ENCODE measurements around the gene SBNO2.

SBNO2 gene

DNA sequence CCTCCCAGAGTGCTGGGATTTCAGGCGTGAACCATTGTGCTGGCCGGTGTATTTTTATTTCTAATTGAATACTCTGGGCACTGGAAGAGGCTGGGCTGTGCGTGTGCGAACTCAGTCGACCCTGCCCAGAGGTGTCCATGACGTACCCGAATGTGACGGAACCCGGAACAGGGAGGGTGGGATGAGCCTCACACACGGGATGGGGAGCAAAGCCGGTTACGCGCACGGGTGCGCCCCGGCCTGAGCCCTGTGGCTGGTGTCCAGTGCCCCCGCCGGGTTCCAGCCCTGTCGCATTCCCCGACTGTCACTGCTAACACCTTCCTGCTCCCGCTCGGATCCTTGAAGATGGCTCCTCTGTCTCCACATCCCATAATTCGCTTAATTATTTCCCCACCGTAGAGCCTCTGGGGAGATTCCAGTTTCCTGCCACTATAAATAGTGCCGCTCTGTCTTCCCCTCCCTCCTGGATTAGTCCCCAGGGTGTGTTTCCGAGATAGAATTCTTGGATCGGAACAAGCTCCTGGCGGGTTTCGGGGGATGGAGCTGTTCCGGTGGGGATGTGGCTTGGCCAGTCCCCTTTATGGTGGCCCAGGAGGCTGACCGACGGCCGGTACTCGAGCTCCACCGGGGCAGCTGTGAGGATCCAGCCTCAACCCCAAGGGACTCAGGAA, 22.0 kb downstream of the SBNO2 start:
- DNase-seq, result no peak

DNA sequence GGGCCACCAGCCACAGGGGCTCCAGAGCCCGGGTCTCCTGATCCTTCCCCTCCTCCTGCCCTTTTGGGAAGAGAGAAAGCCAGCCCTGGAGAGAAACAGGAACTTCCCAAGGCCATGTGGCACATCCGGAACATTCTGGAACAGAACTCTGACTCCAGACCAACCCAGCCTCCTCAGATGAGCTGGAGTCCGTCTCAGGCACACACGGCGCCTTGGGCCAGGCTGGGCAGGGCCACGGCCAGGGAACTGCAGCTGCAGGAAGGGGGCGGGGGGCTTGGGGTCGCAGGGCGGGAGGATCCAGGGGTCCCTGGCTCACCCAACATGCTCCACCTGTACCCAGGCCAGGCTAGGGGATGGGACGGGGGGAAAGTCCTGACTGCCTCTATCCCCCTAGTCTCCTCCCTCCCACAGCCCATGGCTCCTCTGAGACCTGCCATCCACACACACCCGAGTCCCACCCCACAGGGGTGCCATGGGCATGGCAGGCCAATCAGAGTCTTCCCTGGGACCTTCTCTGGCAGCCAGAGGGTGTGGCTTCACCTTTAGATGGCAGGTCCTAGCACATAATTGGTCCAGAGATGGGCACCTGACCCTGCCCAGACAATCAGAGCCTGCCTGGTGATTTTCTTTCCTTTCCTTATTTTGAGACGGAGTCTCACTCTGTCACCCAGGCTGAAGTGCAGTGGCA, 22.9 kb downstream of the SBNO2 start:
- no peak for DNase-seq

DNA sequence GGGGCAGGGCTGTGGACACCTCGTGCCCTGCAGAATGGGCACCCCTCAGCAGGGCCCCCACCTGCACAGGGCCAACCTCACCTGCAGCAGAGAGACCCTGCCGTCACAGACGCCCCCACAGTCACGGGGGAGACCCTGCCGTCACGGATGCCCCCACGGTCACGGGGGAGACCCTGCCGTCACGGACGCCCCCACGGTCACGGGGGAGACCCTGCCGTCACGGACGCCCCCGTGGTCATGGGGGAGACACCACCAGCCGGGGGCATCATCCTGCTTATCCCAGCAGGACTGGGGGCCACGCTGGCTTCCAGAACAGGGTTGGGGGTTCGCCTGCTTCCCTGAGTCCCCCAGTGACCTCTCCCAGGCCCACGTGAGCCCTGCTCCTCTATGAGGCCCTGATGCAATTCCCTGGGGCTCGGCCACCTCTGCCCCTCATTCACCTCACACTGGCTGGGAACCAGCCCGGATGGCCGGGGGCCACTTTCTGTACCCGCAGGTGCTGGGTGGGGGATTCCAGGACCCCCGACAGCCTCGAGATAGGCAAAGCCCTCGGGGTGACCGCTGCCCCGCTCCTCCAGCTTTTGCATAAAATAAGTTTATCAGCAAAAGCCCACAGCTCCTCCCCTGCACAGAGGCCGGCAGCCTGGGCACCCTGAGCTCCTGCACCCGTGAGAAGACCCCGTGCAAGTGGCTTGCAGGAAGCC, 23.6 kb downstream of the SBNO2 start:
- DNase-seq, result no peak

DNA sequence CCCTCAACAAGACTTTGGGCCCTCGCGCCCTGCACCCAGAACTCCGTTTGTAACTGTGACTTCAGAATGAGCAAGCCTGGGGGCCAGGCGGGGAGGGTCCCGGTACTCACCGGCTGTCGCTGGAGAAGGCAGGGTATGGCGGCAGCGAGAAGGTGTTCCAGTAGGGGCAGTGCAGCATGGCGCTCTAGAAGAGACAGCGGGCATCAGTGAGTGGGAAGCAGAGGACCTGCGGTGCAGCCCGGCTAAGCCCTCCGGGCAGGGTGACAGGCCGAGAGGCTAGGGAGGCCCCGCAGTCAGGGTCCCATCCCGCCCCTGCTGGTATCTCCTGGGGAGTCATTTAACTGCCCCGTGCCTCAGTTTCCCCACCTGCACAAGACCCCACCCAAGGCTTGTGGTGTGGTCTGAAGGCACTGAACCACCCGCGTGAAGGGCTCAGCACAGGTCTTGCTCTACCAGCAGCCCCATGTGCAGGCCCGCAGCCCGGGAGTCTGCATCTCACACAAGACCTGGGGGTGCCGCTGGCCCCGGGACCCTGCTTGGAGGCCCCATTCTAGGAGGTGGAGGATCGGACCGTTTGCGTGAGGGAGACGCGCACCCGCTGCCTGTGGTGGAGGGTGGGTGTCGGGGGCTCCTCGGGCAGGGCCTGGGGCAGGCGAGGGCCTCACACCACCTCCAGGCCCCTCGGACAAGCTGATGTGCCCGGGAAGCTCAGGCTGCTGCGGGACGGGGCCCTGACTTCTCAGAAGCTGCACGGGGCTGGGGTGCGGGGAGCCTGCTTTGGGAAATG, 24.6 kb downstream of the SBNO2 start:
- DNase-seq, result no peak

DNA sequence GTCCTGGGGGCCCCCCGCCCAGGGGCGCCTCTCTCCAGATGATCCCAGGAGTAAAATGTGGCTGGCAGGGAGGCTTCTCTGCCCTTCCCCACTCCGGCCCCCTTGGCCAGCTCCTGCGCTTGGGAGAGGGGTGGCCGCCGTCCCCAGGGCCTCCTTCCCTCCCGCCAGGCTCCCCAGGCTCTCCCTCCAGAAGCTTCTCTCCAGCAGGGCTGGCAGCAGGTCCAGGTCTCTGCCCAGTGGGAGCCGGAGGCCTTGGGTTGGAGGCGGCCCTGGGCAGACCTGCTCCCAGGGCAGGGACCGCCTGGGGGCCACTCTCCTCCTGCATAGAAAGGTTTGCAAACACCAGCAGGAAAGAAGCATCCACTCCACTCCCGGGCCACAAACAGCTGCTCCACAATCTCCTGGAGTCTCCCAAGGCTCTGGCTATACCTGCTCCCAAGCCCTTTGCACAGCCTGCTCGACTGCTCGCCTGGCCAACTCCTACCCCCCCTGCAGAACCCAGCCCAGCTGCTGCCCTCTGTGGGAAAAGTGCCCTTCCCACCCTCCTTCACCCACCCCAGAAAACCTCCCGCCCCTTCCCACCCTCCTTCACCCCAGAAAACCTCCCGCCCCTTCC, 26.0 kb downstream of the SBNO2 start:
- no peak for DNase-seq

DNA sequence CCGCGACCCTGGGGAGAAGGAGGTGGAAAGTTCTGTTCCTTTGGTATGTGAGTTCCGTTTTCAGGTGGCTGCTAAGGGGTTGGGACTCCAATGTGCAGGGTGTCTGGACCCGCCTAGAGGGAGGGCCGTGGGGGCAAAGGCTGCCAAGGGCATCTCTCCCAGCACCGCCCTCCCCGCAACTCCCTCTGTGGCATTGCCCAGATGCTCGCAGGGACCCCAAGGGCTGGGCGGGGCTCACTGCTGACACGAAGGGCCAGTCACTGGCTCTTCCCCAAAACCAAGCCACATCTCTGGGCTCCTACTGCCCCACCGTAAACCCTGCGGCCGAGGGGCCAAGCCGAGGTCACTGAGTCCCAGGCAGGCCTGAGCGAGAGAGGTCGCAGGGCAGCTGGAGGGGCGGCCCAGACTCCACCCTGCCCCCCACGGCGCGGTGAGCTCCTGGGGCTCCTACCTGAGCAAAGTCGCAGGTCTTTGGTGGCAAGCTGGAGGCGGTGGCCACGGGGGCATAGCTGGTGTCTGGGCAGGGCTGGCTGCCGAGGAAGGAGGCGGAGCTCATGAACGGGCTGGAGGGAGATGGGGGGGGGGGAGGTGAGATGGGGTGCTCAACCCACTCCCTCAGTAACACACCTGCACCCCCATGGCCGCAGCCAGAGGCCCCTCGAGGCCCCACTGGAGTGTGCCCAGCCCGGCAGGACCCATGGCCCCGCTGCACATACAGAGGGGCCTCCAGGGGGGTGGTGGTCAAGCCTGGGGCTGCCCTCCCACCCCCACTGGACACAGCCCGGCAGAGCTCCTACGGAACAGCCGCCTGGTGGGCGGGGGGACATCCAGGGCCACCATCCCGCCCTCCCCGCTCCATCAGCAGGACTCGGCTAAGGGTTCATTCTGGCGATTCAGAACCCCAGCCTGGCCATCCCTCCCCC, 26.9 kb downstream of the SBNO2 start:
- no peak for DNase-seq

DNA sequence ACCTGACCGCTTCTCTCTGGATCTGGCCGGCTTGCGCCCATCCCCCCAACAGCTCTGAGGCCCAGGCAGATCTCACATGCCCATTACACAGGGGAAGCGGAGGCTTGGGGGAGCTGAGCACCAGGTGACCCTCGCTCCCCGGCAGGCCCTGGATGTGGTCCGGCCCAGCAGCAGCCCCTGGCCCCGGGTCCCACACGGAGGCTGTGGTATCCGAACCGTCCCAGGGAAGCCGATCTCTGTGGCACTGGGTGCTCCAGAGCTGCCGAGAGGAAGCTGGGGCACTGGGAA, 27.7 kb downstream of the SBNO2 start:
- no peak for DNase-seq

DNA sequence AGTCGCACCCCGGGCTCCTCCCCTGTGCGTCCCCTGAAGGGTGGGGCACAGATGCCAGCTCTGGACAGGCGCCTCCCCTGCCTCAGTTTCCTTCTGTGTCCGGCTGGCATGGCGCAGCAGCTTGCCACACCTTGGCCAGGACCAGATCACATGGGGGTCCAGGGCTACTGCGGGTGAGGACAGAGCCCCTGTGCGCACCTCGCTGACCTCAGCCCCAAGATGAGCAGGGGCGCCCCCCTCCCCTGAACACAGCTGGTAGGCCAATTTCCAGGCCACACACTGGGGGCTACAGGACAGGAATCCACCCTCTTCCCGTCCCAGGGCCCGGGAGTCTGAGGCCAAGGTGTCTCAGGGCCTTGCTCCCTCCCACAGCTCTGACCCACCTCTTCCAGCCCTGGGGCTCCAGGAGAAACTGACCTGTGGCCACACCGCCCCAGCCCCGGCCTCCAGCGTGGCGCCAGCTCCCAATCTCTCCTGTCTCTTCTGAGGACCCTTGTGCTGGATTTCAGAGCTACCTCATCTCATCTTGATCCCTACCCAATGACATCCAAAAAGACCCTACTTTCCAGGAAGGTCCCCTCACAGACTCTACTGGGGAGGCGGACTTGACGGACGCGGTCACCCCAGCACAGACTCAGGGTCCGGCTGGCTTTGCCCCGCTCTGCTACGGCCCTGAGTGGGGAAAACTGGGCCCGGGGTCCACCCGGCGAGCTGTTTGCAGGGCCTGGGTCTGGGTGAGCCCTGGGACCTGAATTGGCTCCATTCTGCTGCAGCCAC, 28.2 kb downstream of the SBNO2 start:
- DNase-seq, result no peak

DNA sequence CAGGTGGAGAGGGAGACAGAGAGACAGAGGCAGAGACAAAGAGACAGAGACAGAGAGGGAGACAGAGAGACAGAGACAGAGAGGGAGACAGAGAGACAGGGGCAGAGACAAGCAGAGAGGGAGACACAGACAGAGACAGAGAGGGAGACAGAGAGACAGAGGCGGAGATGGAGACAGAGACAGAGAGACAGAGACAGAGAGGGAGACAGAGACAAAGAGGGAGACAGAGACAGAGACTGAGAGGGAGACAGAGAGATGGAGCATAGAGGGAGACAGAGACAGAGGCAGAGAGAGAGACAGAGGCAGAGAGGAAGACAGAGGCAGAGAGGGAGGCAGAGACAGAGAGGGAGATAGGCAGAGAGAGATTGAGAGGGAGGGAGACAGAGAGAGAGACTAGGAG, 29.3 kb downstream of the SBNO2 start:
- no peak for DNase-seq

DNA sequence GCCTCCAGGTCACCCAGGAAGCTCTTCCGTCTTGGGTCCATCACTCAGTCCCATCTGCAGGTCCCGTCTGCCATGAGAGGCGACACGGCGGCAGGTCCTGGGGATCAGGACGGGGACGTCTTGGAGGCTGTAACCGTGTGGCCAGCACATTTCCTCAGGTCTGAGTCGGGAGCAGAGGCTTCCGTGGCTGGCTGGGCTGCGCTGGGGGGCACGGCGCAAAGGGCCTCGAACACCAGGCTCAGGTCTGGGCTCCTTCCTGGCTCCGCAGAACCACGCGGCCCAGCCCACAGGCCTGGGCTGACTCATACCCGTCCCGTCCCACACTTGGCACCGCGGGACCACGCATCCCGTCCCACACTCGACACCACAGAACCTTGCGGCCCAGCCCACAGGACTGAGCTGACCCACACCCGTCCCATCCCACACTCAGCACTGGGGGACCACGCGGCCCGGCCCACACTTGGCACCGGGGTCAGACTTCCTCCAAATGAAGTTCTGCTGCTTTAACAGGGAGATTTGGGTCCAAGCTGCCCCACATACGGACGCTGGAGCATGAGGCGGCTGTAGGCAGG, 30.2 kb downstream of the SBNO2 start:
- DNase-seq, result no peak

DNA sequence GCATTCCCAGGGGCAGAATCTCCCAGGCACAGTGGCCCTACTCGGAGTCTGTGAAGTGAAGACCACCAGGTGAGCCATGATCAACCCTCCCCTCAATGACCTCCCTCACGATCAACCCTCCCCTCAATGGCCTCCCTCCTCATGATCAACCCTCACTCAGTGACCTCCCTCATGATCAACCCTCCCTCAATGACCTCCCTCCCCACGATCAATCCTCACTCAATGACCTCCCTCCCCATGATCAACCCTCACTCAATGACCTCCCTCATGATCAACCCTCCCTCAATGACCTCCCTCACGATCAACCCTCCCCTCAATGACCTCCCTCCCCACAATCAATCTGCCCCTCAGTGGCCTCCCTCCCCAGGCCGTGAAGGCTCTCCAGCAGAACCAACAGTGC, 32.1 kb downstream of the SBNO2 start:
- DNase-seq, result no peak

DNA sequence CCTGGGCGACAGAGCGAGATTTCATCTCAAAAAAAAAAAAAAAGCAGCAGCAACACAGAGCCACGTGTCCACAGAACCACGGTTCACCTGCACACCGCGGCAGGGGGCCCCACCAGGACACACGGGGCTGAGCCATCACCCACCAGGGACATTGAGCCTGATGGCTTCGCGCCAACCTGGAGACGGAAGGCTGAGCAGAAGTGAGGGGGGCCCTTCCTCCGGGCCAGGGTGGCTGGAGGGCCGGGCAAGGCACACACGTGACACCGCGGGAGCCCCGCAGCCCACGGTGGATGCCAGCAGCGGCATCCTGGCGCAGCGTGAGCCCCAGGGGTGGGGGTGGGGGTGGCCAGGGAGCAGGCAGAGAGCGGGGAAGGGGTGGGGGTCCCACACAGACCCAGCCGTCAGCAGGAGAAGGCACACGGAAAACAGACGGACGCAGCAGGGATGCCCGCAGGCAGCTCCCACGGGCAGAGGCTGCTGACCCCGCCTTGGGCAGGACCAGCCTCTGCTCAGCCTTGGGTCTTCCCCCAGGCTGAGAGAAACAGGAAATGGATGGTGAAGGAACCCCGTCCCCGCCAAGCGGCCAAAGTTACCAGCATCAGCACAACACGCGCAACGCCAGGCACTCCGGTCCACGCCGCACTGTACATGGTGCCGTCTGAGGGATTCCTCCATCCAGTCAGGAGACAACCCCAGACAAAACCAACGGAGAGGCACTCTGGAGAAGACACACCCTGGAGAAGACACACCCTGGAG, 33.6 kb downstream of the SBNO2 start:
- DNase-seq, result no peak

DNA sequence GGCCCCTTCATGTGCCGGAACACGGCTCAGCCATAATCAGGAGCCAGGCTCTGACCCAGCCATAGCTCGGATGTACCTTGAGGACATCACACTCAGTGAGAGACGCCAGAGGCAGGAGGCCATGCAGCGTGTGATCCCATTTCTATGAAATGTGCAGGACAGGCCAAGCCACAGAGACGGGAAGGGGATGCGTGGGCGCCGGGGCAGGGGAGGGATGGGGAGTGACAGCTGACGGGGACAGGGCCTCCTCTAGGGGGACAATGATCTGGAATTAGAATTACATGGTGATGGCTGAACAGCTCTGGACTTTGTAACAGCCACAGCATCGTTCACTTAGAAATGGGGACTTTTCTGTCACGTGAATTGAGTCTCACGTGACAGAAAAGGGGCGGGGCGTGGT, 34.9 kb downstream of the SBNO2 start:
- DNase-seq, result no peak

DNA sequence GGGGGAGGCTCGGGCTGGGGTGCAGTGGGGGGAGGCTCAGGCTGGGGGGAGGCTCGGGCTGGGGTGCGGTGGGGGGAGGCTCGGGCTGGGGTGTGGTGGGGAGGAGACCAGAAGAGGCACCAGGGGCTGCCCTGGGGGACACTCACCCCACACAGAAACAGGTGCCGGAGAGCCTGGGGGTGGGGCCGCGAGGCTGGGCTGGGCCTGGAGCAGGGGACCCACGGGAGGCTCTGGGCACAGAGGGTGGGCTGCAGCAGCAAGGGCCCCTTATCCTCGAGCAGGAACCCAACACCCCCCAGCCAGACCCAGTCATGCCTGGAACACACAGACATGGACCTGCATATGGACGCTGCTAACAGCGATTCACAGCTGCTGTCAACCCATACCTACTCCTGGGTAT, 35.9 kb downstream of the SBNO2 start:
- DNase-seq, result no peak

DNA sequence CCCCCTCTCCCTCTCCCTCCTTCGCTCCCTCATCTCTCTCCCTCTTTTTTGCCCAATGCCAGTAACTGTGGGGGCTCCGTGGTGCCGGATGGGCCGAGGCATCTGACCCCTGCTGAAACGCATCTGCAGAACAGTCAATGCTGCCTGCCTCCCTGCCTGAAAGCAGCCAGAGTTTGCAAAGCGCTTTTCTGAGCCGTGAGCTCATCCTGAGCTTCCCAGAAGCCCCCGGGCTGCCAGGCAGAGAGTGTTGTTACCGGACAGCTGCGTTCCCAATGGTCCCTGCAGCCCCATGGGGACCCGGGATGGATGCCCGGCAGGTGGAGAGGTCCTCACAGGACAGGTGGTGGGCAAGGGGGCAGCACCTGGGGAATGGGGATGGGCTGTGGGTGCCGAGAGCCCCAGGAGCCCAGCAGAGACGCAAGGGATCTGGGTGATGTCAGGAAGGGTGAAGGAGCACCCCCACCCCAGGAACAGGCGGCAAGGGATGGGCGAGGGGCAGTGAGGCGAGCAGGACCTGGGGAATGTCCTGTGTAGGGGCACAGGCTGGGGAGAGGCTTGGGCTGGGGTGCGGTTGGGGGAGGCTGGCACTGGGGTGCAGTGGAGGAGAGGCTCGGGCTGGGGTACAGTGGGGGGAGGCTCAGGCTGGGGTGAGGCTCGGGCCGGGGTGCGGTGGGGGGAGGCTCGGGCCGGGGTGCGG, 37.3 kb downstream of the SBNO2 start:
- no peak for DNase-seq

DNA sequence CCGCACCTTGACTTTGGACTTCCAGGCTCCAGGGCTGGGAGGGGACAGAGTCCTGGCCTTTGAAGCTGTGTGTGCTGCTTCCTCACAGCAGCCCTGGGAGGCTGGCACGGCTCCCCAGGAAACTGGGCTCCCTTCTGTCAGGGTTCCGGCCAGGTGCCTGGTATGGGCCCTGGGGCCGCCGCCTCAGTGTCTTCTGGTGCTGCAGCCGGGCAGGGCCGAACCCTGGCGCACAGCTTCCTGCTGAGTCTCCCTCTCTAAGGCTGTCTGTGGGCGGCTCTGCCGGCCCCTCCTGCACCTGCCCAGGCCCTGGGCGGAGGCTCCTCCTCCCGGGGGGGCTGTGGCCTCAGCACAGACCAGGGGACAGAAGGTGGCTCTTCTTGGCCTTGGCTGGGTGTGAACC, 37.9 kb downstream of the SBNO2 start:
- no peak for DNase-seq

DNA sequence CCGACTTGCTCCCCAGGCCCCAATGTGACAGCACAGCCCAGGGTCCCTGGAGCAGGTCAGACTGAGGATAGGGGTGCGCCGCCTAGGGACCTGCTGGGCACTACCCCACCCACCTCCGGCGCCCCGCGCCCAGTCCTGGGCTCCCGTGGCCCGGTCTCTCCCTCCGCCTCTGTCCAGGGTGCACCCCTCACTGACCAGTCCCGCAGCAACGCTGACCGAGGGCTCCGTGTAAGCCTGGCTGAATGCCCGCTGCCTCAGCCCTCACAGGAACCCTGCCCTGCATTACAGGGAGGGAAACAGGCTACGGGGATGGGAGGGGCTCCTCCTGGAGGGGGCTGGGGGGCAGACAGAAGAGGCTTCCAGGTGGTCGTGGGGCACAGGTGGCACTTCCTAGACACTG, 38.6 kb downstream of the SBNO2 start:
- DNase-seq, result no peak

DNA sequence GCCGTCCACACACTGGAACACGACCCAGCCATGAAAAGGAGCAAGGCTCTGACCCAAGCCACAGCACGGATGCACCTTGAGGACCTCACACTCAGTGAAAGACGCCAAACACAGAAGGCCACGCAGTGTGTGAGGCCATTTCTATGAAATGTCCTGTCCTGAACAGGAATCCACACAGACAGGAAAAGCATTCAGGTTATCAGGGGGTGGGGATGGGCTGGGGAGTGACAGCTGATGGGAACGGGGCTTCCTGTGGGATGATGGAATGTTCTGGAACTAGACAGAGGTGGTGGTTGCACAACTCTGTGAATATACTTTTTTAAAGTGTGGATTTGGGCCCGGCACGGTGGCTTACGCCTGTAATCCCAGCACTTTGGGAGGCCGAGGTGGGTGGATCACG, 39.6 kb downstream of the SBNO2 start:
- no peak for DNase-seq

DNA sequence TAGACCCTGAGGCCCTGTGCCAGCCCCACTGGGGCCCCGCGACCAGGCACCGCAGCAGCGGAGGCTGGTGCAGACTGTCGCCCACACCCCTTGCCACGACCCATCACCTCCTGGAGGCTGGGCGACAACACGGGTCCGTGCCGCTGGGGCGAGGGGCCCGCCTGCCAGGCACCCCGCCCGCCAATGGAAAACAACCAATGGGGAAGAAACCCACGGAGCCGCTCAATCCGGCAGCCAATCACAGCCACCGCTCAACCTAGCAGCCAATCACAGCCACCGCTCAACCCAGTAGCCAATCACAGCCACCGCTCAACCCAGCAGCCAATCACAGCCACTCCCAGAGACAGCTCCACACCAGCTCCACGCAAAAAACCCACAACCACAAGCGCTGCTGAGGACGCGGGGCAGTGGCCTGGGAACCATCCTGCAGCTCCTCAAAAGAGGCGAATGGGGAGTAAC, 40.6 kb downstream of the SBNO2 start:
- DNase-seq, result peak; percentile 89
